SH-SY5Y (cell line): Measurements from ENCODE around the gene PROM1.

Experiments
- GATA2 ChIP-seq: IDR thresholded peaks from 2 replicates; pipeline ENCODE4 v1.6.1; 2011; ENCODE audit warnings: mild to moderate bottlenecking, low read depth, low read length
- GATA3 ChIP-seq: IDR thresholded peaks from 2 replicates; pipeline ENCODE4 v1.6.1; 2011; ENCODE audit warnings: low read depth, mild to moderate bottlenecking, low read length, moderate library complexity

DNA sequence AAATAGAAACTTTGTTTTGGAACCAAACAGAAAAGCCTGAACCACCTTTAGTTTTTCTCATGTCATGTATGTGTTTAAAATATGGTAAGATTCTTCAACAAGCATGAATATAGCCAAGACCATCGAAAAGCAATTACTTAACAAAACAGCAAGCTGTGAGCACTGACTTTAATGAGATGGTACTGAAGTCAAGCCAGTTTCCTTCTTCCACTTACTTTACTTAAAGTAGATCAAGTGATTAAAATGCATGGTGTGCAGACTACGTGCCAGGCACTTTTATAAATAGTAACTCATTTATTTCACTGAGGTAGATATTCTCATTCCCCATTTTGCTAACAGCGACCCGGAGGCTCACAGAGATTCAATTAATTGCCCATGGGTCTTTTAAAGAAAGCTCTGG, 74.7 kb downstream of the PROM1 start:
- TF ChIP-seq GATA2 (no peak), GATA3 (no peak)
